Germinal center (tissue), 1 donor: ENCODE data around the gene PI4KA.
"Not testable (repeated sequence)": the region's sequence is repeated elsewhere in the genome, so short reads cannot be mapped to it uniquely, and the experiment has no call there.

Experiments
- DNase-seq: peaks from one replicate; pipeline ENCODE4 v3.0.0; 2012; ENCODE audit warnings: mixed read lengths, low spot score

Gene PI4KA

DNA sequence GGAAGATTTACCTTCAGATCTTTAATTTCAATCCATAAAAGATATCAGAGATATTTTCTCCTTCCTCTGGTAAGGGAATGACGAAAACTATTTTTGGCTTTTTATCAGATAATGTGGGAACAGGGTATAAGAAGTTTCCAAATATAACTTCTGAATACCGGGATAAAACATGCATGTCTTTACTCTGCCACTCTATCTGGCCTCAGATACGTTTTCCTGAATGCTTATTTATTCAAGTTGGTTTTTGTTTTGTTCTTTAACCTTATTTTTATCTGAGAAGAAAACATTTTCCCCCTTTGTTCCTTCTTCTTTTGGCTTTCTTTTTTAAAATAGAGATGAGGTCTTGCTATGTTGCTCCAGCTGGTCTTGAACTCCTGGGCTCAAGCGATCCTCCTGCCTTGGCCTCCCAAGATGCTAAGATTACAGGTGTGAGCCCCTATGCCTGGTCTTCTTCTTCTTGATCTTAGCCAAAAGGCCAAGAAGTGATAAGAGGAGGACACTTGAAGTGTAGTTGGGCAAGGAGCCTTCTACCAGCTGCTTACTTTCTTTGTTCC lies 83.2 kb downstream of the PI4KA start:
- no peak for DNase-seq

DNA sequence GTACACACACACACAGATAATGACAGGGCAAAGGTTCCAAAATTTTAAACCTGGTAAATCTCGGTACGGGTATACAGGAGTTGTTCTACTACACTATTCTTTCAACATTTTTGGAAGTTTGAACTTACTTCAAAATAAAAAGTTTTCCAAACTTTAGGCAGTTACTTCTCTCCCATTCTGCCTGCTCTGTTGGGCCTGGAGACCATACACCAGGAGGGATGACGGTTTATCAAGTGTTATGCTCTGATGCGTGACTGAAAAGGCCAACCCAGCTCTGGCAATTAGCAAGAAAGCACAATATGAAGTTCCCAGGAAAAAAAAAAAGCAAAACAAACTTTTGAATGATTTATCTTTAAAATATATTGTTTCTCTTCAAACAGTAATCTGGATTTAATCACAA lies 83.7 kb downstream of the PI4KA start:
- no peak for DNase-seq

- DNase-seq = no peak
Measured at GRCh38 chr22:20773793-20774212, 84.8 kb downstream of the PI4KA start, which contains the start of gene SERPIND1. Gene SERPIND1, plus strand, starts transcription at chr22:20774113. Its CDS starts 5,200 bp downstream, at chr22:20779313.

DNA sequence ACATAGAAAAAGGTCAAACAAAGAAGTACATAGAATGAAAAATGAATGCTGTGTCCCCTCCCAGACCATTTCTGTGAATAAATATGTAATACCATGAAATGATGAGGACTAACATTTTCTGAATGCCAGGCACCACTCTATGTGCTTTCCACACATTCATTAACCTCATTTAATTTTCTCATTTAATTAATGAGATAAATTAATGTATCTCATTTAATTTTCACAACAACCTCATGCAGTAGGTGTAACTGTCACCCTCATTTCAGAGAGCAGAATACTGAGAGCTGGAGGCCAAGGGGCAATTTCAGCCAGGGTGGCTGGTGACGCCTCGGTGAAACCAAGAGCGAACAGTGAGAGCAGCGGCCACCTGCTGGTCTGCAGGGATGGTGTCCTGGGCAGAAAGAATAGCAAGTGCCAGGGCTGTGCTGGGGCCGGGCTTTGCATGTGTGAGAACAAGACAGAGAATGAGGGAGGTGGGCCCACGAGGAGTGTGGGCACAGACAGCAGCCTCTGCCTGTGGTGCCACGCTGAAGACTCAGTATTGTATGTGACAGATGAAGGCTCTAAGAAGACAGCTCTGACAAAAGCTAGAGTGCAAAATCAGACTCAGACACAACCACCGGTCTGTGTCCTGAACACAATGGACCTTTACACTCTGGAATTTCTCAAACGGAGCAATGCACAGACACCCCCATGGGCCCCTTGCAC lies 86.5 kb downstream of the PI4KA start:
- no peak for DNase-seq

GRCh38 chr22:20769496-20769826 lies 89.2 kb downstream of the PI4KA start:
- DNase-seq = not testable (repeated sequence)

GRCh38 chr22:20766530-20766929 lies 92.1 kb downstream of the PI4KA start:
- no peak for DNase-seq

GRCh38 chr22:20765938-20766337 lies 92.7 kb downstream of the PI4KA start:
- no peak for DNase-seq

- DNase-seq = no peak
Measured at GRCh38 chr22:20764729-20765128, 93.9 kb downstream of the PI4KA start.

GRCh38 chr22:20764471-20764720 lies 94.2 kb downstream of the PI4KA start:
- no peak for DNase-seq

- DNase-seq = no peak
Measured at GRCh38 chr22:20763630-20764470, 94.8 kb downstream of the PI4KA start.

DNA sequence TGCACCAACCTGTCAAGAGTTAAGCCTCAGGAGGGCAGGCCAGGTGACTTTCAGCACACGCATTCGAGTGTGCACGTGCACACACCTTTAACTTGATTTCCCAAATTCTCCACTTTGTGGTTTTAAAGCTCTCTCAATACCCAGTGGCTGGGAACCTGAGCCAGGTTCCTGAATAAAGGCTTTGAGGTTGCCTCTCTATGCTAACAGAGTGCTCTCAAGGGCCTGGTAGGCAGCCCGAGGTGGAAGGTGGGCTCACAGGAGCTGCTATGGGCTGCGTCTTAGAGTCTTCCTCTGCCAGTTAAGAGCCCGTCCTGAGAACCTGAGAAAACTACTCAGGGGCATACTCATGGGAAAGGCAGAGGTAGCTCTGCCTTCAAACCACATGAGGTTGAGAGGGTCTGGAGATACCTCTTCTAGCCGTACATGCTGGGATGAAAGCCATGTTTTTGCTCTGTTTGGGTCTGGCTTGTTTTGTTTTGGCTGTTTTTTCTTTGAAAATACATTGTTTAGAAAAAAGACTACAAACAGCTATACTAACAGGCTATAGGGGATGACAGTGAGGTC lies 96.3 kb downstream of the PI4KA start:
- DNase-seq = no peak

DNA sequence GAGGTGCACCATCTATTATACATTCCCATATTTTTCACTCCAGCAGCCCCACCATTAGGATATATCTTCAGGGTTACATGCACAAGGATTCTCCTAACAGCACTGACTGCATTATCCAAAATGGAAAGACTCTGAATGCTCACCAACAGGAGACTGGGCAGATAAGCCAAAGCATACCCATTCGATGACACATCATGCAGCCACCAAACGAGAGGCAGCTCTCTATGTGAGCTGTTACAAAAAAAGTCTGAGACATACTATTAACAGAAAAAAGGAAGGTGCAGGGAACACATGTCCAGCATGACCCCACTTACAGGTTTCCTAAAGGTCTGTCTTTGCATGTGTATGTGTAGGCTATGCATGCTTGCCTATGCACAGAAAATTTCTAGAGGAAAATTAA lies 97.1 kb downstream of the PI4KA start:
- no peak for DNase-seq

GRCh38 chr22:20760084-20760483 lies 98.5 kb downstream of the PI4KA start:
- no peak for DNase-seq

DNA sequence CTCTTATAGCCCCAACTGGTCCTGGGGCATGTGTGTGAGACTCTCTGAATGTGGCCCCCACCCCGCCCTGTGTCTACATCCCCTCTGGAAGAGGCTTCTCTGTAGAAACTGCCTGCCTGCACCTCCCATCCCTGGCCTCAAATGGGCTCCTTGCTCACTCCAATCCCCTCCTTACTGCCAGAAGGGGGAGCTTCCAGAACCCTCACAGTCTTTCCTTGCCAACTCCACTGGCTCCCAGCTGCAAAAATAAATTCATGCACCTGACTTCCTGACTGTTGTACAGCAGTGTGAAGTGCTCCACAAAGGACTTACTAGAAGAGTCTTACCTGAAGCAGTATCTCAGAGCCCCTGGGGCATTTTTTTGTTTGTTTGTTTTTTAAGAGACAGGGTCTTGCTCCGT lies 99.9 kb downstream of the PI4KA start:
- no peak for DNase-seq

- DNase-seq = no peak
Measured at GRCh38 chr22:20756846-20757245, 101.8 kb downstream of the PI4KA start.

GRCh38 chr22:20752873-20753272 lies 105.7 kb downstream of the PI4KA start:
- DNase-seq = no peak

GRCh38 chr22:20752104-20752741 lies 106.4 kb downstream of the PI4KA start:
- no peak for DNase-seq

DNA sequence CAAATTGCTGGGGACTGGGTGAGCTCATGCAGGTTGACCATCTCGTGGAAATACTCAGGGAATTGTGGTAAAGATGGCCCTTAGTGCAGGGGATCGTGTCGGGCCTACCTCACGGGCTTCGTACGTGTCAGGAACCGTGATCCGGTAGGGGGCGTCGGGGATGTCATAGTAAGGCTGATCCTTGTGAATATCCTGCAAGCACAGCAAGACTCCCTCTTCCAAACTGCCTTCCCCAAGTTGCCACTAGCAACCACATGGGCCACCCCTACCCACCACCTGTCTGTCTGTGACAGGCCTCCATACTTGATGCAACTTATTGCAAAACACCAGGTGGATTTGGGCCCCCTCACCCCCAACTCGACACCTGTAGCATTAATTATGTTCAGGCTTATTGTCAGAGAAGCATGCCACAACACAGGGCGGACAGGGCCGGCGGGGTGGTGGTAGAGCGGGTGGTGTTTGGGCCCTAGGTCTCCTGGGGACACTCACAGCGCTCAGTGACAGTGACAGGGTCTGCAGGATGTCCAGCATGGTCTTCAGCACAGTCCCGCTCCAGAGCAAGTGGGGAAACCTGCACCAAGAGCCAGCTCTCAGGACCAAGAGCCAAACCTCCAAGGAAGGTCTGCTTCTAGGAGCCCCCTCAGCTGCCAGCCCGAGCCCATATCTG lies 107.3 kb downstream of the PI4KA start:
- no peak for DNase-seq

- no peak for DNase-seq
Measured at GRCh38 chr22:20750461-20751184, 108.0 kb downstream of the PI4KA start.

GRCh38 chr22:20749453-20749852 lies 109.2 kb downstream of the PI4KA start:
- DNase-seq = no peak

DNA sequence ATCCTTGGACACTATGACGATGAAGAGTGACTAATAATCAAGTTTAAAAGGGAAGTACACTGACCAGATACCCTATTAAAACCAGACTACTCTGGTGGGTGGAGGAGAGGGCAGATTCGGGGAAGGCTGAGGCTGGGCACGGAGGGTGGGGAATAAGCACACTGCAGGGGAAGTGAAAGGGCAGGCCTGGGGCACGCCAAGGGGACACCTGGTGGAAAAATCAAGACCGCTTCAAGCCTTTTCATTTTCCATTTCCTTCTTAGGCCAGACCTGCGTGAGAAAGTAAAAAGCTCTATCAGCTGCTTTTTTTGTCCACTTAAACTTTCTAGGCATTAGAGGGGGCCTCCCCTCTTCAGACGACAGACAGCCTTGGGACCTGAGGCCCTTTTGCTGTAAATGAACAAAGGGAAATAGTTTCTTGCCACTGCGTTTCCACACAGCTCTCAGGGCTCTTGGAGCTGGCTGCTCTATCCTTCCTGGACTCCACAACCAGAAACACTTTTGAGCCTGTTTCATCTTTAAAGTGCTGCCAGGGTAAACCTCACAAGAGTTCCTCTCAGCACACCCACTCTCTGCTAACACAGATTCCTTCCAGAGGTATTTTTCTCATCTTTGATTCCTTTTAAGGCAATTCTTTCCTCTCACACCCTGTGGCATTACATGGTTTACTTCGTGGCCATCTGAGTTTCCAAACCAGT lies 109.7 kb downstream of the PI4KA start:
- DNase-seq = peak; percentile 47
